ENCODE data around the gene DPF3. TPM values are rescaled to one million over a fixed set of nuclear protein-coding genes. Genes with fewer than 3 reads are reported as not detected.

DPF3 gene
- total RNA-seq, 6 experiments from 2014 or later: 1.2 to 5.7 (median 2.9) TPM

DNA sequence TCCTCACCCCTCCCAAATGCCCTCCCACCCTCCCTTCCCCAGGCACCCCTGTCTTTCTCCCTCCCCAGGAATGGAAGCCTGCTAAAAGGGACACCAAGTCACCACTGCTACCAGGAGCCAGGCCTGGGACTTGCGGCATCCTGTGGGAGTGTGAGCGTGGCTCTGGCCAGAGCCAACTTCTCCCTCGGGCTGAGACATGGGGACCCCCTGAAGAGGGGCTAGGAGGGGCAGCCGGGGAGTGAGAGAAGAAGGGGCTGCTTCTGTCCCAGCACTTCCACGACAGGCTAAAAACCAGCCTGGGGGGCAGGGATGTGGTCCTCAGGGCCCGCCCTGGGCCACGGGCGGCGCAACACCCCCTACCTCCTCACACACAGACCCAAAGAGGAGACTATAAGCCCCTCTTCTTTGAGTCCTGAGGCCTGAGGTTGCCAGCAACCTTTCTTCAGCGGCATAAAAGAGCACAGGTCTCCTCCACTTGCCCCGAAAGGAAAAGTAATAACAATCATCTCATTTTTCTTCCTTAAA, 278.9 kb downstream of the DPF3 start:
- intact Hi-C loops (cut with DNase I): no loop called here
- DNase-seq (no peak), ATAC-seq (no peak)
- 65% methylated on average over 7 of the region's 11 CpGs for WGBS (ENCODE audit: insufficient coverage, low coverage, low lambda C conversion rate, missing lambda C conversion rate)
- no peak for TF ChIP-seq POLR2A (IDR thresholded peaks at IDR 0.05)
- TF ChIP-seq, protein P1, sequence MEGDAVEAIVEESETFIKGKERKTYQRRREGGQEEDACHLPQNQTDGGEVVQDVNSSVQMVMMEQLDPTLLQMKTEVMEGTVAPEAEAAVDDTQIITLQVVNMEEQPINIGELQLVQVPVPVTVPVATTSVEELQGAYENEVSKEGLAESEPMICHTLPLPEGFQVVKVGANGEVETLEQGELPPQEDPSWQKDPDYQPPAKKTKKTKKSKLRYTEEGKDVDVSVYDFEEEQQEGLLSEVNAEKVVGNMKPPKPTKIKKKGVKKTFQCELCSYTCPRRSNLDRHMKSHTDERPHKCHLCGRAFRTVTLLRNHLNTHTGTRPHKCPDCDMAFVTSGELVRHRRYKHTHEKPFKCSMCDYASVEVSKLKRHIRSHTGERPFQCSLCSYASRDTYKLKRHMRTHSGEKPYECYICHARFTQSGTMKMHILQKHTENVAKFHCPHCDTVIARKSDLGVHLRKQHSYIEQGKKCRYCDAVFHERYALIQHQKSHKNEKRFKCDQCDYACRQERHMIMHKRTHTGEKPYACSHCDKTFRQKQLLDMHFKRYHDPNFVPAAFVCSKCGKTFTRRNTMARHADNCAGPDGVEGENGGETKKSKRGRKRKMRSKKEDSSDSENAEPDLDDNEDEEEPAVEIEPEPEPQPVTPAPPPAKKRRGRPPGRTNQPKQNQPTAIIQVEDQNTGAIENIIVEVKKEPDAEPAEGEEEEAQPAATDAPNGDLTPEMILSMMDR (IDR thresholded peaks at IDR 0.05): no peak
- Histone ChIP-seq H3K9me3 (no peaks in the 10 kb centered on the region), H3K4me3 (no peak overlapping the region), H3K4me1 (peaks cover 0 to 11% (median 5%) of the 10 kb centered on the region in 4 donors), H3K36me3 (no peaks in the 10 kb centered on the region), H3K27me3 (no peaks in the 10 kb centered on the region), H3K27ac (no peak overlapping the region)

DNA sequence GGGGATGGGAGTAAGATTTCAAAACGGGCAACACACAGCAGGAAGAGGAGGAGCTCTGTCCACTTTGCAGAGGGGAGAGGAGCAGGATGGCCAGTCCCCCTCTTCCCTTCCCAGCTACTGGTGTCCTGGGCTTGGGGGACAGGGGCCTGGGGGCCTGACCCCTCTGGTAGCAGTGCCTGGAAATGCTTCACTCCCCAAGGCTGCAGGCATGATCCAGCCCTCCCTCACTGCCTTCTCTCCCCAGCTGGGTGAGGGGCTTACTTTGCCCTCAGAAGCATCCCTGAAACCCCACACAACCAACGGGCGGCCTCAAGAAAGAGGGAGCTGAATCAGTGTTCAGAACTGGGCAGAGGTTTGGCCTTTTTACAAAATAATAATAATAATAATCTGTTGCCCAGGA, 279.5 kb downstream of the DPF3 start:
- Histone ChIP-seq H3K27me3 (no peaks in the 10 kb centered on the region), H3K9me3 (no peaks in the 10 kb centered on the region), H3K4me3 (no peak overlapping the region), H3K36me3 (no peaks in the 10 kb centered on the region), H3K27ac (no peak overlapping the region), H3K4me1 (peaks cover 0 to 11% (median 5%) of the 10 kb centered on the region in 4 donors)
- ATAC-seq: no peak
- DNase-seq: no peak
- TF ChIP-seq, protein P1 (IDR thresholded peaks at IDR 0.05): no peak
- no peak for TF ChIP-seq POLR2A (IDR thresholded peaks at IDR 0.05)
- WGBS (ENCODE audit: insufficient coverage, low coverage, low lambda C conversion rate, missing lambda C conversion rate): 78% methylated on average over 1 of the region's 3 CpGs
- intact Hi-C loops (cut with DNase I): no loop called here

DNA sequence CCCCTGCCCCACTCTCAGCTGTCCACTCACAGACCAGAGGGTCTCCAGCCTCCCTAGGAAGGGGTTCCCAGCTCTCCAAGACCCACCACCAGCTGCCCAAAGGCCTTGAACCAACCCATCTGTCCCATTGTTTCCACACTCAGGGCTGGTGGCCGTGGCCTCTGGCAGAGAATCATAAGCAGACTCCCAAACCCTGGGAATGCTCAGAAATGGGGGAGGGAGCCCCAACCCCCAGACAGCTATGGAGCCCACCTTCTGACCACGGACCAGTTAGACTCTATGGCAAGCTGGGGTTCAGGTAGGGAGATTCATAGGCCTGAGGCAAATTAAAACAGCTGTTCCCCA, 280.0 kb downstream of the DPF3 start:
- H3K27ac ChIP-seq: no peak overlapping the region
- peaks cover 0 to 11% (median 5%) of the 10 kb centered on the region in 4 donors for H3K4me1 ChIP-seq
- WGBS (ENCODE audit: insufficient coverage, low coverage, low lambda C conversion rate, missing lambda C conversion rate): 67% methylated on average over 1 of the region's 2 CpGs
- H3K4me3 ChIP-seq: no peak overlapping the region
- H3K27me3 ChIP-seq: no peaks in the 10 kb centered on the region
- TF ChIP-seq, protein P1 (IDR thresholded peaks at IDR 0.05): no peak
- TF ChIP-seq POLR2A (IDR thresholded peaks at IDR 0.05): no peak
- intact Hi-C loops (cut with DNase I): no loop called here
- ATAC-seq (no peak), DNase-seq (no peak)
- H3K36me3 ChIP-seq: no peaks in the 10 kb centered on the region
- no peaks in the 10 kb centered on the region for H3K9me3 ChIP-seq

DNA sequence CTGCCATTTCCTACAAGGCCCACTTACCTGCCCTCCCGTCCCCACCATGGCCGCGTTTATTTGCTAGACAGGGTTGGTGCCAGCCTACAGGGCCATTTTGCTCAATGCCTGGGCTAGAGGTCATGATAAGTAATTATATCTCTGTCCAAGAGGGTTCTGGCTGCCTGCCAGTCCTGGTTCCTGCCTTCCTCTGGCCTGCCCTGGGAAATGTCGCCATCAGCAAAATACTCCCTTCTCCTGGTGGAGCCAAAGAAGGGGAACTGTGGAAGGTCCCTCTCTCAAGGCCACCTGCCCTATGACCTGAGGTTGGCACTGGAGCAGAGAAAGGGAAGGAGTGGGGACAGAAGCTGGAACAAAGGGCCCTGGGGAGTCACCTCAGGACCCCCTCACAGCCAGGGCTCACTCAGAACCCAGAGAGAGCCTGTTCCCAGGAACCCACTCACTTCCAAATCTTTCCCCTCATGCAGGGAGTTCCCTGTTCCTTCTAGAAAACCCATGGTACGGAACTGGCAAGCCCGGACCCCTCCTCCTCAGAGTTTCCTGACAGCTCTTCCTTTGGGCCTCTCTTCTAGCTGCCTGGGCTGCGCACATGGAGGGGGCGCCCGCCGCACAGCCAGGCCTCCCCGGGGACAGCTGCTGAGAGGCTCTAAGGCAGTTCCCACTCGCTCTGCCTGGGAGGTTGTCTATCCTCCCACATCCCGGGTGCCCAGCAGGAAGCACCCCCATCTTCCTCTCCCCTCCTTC, 280.5 kb downstream of the DPF3 start:
- no peak for TF ChIP-seq POLR2A (IDR thresholded peaks at IDR 0.05)
- TF ChIP-seq, protein P1 (IDR thresholded peaks at IDR 0.05): no peak
- Histone ChIP-seq H3K9me3 (no peaks in the 10 kb centered on the region), H3K27ac (peak overlapping the region in 1 of 3 donors; percentile 50), H3K4me3 (no peak overlapping the region), H3K36me3 (no peaks in the 10 kb centered on the region), H3K4me1 (peaks cover 0 to 11% (median 5%) of the 10 kb centered on the region in 4 donors), H3K27me3 (no peaks in the 10 kb centered on the region)
- ATAC-seq: peak; percentile 89 to 95 (median 94)
- WGBS (ENCODE audit: insufficient coverage, low coverage, low lambda C conversion rate, missing lambda C conversion rate): 10% methylated on average over 3 of the region's 13 CpGs
- intact Hi-C loops (cut with DNase I): no loop called here
- DNase-seq: peak; percentile 92 to 97 (median 93)

Data from right lobe of liver (tissue), 6 donors.